HEK293 (cell line): Measurements from ENCODE around the gene RBMS3.

ENCODE experiments used
- MEIS1 ChIP-seq: sonication (generic); formaldehyde crosslinking; IDR thresholded peaks from 2 replicates; pipeline ENCODE4 v1.8.1; 2022; ENCODE audit warnings: missing genetic modification reagents, mild to moderate bottlenecking, borderline replicate concordance
- YY1 ChIP-seq: fragments of 450-650 bp; formaldehyde crosslinking; IDR thresholded peaks from 2 replicates; pipeline ENCODE4 v1.5.1; 2018; ENCODE audit warnings: missing biosample characterization, missing genetic modification characterization
- ZFP41 ChIP-seq: fragments of 450-650 bp; formaldehyde crosslinking; IDR thresholded peaks from 2 replicates; pipeline ENCODE4 v1.5.1; 2016; ENCODE audit warnings: missing biosample characterization, missing genetic modification characterization, borderline replicate concordance
- ZNF121 ChIP-seq: fragments of 450-650 bp; formaldehyde crosslinking; IDR thresholded peaks from 2 replicates; pipeline ENCODE4 v1.5.1; 2016; ENCODE audit warnings: missing biosample characterization, missing genetic modification characterization
- ZNF157 ChIP-seq: fragments of 450-650 bp; formaldehyde crosslinking; IDR thresholded peaks from 2 replicates; pipeline ENCODE4 v1.5.1; 2016; ENCODE audit warnings: missing biosample characterization, missing genetic modification characterization
- ZNF202 ChIP-seq: fragments of 450-650 bp; formaldehyde crosslinking; IDR thresholded peaks from 2 replicates; pipeline ENCODE4 v1.5.1; 2016; ENCODE audit warnings: missing biosample characterization, missing genetic modification characterization, borderline replicate concordance
- ZNF560 ChIP-seq: fragments of 450-650 bp; formaldehyde crosslinking; IDR thresholded peaks from 2 replicates; pipeline ENCODE4 v1.5.1; 2017; ENCODE audit warnings: missing biosample characterization, missing genetic modification characterization, borderline replicate concordance
- ZNF747 ChIP-seq: fragments of 450-650 bp; formaldehyde crosslinking; IDR thresholded peaks from 2 replicates; pipeline ENCODE4 v1.5.1; 2016; ENCODE audit warnings: missing biosample characterization, missing genetic modification characterization
- TF ChIP-seq, protein P1 (sequence below): fragments of 450-650 bp; formaldehyde crosslinking; IDR thresholded peaks from 2 replicates; pipeline ENCODE4 v1.5.1; 2016; ENCODE audit warnings: missing biosample characterization, missing genetic modification characterization

DNA sequence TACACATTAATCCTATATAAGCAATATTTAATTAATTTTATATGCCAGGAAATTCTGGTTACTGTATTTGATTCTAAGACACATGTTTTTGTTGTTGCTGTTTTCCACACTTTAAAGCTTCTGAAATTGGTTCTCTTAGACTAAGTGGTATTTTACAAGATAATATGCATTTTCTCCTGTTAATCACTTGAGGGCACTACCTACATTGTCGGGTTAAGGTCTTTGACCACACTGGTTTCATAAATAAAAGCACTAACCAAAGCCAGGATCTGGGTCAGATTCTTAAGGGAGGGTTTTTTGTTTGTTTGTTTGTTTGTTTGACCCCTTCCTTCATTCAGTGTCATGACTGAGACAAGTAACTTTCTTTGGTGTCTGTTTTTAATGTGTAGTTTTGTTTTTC lies 590.2 kb downstream of the RBMS3 start:
- TF ChIP-seq ZFP41 (tag by site-specific recombination) (no peak), ZNF157 (no peak), ZNF202 (tag by site-specific recombination) (no peak), ZNF560 (tag by site-specific recombination) (no peak), ZNF747 (tag by site-specific recombination) (no peak), MEIS1 (no peak), ZNF121 (no peak), YY1 (tag by site-specific recombination) (no peak)
- TF ChIP-seq, protein P1, sequence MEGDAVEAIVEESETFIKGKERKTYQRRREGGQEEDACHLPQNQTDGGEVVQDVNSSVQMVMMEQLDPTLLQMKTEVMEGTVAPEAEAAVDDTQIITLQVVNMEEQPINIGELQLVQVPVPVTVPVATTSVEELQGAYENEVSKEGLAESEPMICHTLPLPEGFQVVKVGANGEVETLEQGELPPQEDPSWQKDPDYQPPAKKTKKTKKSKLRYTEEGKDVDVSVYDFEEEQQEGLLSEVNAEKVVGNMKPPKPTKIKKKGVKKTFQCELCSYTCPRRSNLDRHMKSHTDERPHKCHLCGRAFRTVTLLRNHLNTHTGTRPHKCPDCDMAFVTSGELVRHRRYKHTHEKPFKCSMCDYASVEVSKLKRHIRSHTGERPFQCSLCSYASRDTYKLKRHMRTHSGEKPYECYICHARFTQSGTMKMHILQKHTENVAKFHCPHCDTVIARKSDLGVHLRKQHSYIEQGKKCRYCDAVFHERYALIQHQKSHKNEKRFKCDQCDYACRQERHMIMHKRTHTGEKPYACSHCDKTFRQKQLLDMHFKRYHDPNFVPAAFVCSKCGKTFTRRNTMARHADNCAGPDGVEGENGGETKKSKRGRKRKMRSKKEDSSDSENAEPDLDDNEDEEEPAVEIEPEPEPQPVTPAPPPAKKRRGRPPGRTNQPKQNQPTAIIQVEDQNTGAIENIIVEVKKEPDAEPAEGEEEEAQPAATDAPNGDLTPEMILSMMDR (tag by site-specific recombination), result no peak
